GM15510 (cell line): ENCODE results near the gene VSX1.

Experiments
- POLR2A ChIP-seq: IDR thresholded peaks from 3 replicates; pipeline ENCODE4 v1.6.1; 2011; ENCODE audit warnings: borderline replicate concordance; ENCODE audit not compliant: insufficient read length; ENCODE audit errors: extremely low read depth

VSX1 gene

GRCh38 chr20:25081730-25082497 lies at the start of gene VSX1:
VSX1 (minus strand) TSS chr20:25082141; CDS start chr20:25082096, 45 bp downstream.
- TF ChIP-seq POLR2A, result no peak

DNA sequence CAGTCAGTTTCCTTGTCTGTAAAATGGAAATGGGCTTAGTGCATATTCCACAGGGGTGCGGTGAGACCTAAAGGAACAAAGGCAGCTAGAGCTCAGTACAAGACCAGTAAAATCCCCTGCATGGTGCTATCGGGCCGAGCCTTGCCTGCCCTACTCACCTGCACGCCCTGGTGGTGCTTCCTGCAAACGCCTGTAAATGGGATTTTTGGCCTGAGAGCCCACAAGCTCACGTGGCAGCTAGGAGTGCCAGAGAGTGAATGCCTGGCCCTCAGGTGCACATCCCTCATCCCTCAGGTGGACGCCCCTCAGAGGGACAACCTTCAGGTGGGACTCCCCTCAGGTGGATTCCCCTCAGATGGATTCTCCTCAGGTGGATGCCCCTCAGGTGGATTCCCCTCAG lies 48.0 kb upstream of the VSX1 start:
- TF ChIP-seq POLR2A, result no peak

DNA sequence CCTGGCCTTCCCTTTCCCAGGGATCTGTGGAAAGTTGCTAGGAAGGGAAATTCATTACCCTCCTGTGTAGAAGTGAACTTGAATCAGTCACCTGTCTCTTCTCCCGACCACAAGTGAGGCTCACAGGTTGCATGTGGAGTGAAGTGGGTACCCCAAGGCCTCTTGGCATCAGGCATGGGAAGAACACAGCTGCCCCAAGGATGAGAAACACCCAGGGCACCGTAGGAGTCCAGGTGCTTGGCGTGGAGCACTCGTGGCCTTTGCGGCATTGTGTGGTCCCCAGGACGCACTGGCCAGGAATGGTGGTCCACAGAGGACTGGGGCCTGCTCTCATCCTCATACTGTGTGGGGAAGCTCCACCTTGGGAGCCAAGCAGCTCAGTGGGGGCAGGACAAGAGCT lies 47.5 kb upstream of the VSX1 start:
- no peak for TF ChIP-seq POLR2A

DNA sequence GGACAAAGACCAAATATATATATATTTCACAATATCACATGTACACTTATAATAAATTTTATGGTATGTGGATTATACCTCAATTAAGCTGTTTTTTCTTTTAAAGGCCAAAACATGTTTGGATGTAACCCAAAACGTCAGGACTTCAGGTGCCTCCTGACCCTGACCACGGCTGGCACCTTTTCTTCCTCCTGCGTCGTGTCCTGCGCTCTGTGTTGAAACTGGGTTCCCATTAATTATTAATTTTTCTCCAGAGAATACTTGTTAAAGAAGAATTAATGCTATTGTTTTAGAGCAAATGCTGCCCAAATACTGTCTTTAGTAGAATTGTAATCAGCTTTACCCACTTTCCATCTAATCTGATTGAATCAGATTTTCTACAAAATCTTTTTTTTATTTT lies 46.7 kb upstream of the VSX1 start:
- TF ChIP-seq POLR2A, result no peak

DNA sequence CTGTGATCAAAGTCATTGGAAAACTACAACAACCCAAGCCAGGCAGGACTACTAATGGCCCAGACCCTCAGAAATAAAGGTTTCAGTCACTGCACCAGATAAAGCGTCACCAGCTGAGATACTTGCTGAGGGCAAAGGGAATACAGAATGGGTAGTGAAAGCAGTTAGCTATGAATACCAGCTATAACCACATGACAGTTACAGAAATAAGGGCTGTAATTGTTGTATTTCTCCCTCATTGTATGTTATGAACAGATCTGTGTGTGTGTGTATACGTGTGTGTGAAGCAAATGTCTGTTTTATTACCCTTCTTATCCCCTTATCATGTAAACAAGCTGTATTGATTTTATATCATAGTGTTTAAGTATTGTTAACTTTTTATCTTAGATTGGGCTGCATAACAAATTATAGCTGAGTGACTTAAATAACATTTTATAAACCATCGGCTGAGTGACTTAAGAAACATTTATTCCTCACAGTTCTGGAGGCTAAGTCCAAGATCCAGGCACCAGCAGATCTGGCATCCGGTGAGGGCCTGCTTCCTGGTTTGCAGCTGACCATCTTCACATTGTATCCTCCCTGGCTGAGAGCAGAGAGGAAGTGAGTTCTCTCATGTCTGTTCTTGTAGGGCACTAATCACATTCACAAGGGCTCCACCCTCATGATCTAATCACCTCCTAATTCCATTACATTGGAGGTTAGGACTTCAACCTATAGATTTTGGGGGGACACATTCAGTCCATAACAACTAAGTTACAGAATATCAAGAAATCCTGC lies 46.0 kb upstream of the VSX1 start:
- TF ChIP-seq POLR2A, result no peak

DNA sequence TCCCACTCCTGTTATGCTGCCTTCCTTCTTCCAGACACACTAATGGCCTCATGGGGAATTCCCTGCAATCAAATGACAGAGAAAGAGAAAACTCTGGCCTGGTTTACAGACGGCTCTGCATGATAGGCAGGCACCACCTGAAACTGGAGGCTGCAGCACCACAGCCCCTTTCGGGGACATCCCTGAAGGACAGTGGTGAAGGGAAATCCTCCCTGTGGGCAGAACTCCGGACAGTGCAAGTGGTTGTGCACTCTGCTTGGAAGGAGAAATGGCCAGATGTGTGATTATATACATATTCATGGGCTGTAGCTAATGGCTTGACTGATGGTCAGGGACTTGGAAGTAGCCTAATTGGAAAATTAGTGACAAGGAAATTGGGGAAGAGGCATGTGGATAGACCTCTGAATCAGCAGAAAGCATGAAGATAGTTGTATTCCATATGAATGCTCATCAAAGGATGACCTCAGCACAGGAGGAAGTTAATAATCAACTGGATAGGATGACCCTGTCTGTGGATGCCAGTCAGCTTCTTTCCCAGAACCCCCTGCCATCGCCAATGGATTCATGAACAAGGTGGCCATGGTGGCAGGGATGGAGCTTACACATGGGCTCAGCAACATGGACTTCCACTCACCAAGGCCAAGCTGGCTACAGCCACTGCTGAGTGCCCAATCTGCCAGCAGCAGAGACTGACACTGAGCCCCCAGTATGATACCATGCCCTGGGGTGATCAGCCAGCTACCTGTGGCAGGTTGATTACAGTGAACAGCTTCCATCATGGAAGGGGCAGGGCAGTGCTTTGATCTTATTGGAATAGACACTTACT lies 44.5 kb upstream of the VSX1 start:
- TF ChIP-seq POLR2A, result no peak

DNA sequence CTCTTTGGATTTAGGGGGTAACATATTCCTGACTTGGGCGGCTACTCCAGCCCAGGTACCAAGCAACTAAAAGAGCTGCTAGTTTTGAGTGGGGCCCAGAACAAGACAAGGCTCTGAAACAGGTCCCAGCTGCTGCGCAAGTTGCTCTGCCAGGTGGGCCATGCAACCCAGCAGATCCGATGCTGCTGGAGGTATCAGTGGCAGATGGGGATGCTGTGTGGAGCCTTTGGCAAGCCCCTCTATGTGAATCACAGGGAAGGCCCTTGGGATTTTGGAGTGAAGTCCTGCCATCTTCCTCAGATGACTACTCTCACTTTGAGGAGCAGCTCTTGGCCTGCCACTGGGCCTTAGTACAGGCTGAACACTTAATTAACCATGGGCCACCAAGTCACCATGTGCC lies 43.7 kb upstream of the VSX1 start:
- no peak for TF ChIP-seq POLR2A

DNA sequence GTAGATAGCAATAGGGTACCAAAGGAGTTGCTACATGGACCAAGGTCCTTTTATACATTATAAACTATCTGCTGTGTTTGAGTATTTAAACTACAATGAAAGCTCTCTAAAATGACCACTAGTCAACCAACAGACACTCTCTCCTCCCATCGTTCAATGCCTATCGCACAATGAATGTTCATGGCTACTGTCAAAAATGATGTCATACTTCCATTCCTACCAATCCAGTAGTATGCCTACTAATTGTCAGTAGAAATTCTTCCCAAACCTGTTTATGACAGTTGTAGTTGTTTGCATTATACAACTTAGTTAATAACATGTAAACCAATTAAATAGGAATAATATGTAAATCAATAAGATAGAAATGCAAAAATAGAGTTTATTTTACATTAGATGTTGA lies 39.0 kb upstream of the VSX1 start:
- no peak for TF ChIP-seq POLR2A

GRCh38 chr20:25120457-25120856 lies 38.5 kb upstream of the VSX1 start:
- TF ChIP-seq POLR2A, result no peak

DNA sequence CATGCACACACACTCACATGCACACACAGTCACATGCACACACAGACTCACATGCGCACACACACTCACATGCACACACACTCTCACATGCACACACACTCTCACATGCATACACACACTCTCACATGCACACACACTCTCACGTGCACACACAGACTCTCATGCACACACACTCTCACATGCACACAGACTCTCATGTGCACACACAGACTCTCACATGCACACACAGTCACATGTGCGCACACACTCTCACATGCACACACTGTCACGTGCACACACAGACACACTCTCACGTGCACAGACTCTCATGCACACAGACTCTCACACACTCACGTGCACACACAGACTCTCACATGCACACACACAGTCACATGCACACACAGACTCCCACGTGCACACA lies 36.6 kb upstream of the VSX1 start:
- no peak for TF ChIP-seq POLR2A

DNA sequence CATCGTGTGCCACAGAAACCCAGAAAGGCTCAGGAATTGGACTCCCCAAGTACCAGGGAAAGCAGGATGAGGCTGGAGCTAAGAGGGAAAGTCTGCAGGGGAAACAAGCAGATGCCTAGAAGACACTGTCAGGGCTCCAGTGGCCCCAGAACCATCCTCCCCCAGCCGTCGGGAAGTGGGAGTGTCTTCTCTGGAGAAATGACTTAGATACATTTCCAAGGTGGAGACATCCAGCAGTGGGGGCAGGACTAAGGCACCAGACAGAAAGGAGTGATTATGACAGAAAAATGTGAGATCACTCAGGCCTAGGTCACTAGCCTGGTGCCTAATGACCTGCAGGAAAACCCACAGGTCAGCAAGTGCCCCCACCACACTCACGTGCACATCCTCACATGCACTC lies 36.0 kb upstream of the VSX1 start:
- TF ChIP-seq POLR2A, result no peak

GRCh38 chr20:25116739-25117458 lies 35.0 kb upstream of the VSX1 start:
- TF ChIP-seq POLR2A, result no peak

GRCh38 chr20:25103526-25103925 lies 21.6 kb upstream of the VSX1 start:
- no peak for TF ChIP-seq POLR2A

DNA sequence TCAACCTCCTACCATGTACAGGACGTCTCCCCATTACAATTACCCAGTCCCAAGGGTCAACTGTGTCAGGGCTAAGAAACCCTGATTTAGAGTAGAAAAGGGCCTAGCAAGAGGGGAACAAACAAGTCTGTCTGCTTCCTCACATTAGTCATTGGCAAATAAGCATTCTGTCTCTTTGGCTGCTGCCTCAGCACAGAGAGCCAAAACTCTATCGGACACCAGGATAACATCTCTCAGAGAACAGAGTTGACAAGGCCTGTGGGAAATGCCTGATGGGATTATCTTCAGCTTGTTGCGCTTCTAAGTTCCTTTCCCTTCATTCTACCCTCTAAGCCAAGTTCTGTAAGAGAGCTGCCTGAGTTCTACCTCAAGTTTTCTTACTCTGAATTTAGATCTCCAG lies 19.0 kb upstream of the VSX1 start:
- TF ChIP-seq POLR2A, result no peak
